Neural cell (in vitro differentiated cells): ENCODE results near the gene EDARADD. TPM values are rescaled to one million over a fixed set of nuclear protein-coding genes. Genes with fewer than 3 reads are reported as not detected.

Experiments
- H2AFZ ChIP-seq: fragments of 200-600, 300-800 bp; sonication (generic), shearing (Covaris generic); 2 replicates; pipeline ENCODE4 v1.6.0; 2014; ENCODE audit warnings: low read depth, mild to moderate bottlenecking, antibody characterized with exemption, low read length, moderate library complexity
- H3F3A ChIP-seq: fragments of 200-600 bp; shearing (Covaris generic); 2 replicates; pipeline ENCODE4 v1.6.1; 2016; ENCODE audit warnings: mild to moderate bottlenecking, moderate library complexity, mixed read lengths, antibody characterized with exemption, low read length; ENCODE audit not compliant: insufficient read depth, poor library complexity, severe bottlenecking
- H3K27ac ChIP-seq: fragments of 200-600, 300-800 bp; sonication (generic), shearing (Covaris generic); 2 replicates; pipeline ENCODE4 v1.5.1; 2014; ENCODE audit warnings: mild to moderate bottlenecking, low read length, moderate library complexity
- H3K27me3 ChIP-seq: fragments of 300-800, 200-600 bp; sonication (generic), shearing (Covaris generic); 2 replicates; pipeline ENCODE4 v1.6.0; 2014; ENCODE audit warnings: mild to moderate bottlenecking, low read depth, low read length, moderate library complexity; ENCODE audit not compliant: insufficient read depth
- H3K36me3 ChIP-seq: fragments of 300-800, 200-600 bp; sonication (generic), shearing (Covaris generic); 2 replicates; pipeline ENCODE4 v1.5.1; 2014; ENCODE audit warnings: mild to moderate bottlenecking, antibody characterized with exemption, low read length, moderate library complexity; ENCODE audit not compliant: insufficient read depth
- H3K4me2 ChIP-seq: fragments of 300-800, 200-600 bp; sonication (generic), shearing (Covaris generic); 2 replicates; pipeline ENCODE4 v1.6.0; 2014; ENCODE audit warnings: mild to moderate bottlenecking, low read length
- H3K4me3 ChIP-seq: fragments of 300-800, 200-600 bp; sonication (generic), shearing (Covaris generic); 2 replicates; pipeline ENCODE4 v1.5.1; 2014; ENCODE audit warnings: mild to moderate bottlenecking, low read length, moderate library complexity
- H3K79me2 ChIP-seq: fragments of 200-600 bp; shearing (Covaris generic); replicated peaks from 2 replicates; pipeline ENCODE4 v1.6.0; 2014; ENCODE audit warnings: mild to moderate bottlenecking, low read length, moderate library complexity; ENCODE audit not compliant: insufficient read depth
- H3K9ac ChIP-seq: fragments of 300-800, 200-600 bp; sonication (generic), shearing (Covaris generic); 2 replicates; pipeline ENCODE4 v1.6.1; 2016; ENCODE audit warnings: mild to moderate bottlenecking, low read length, mixed read lengths
- H3K9me2 ChIP-seq: fragments of 200-600 bp; shearing (Covaris generic); 2 replicates; pipeline ENCODE4 v1.6.1; 2016; ENCODE audit warnings: mild to moderate bottlenecking, low read length, mixed read lengths; ENCODE audit not compliant: insufficient read depth
- H3K9me3 ChIP-seq: fragments of 200-600, 300-800 bp; sonication (generic), shearing (Covaris generic); 2 replicates; pipeline ENCODE4 v1.6.1; 2016; ENCODE audit warnings: mild to moderate bottlenecking, mixed run types, low read length, moderate library complexity, mixed read lengths
- H4K20me1 ChIP-seq: fragments of 200-600 bp; shearing (Covaris generic); 2 replicates; pipeline ENCODE4 v1.6.1; 2016; ENCODE audit warnings: mild to moderate bottlenecking, mixed run types; ENCODE audit not compliant: insufficient read depth
- CTCF ChIP-seq: fragments of 450-650 bp; IDR thresholded peaks from 2 replicates; pipeline ENCODE4 v1.5.1; 2014; ENCODE audit warnings: antibody characterized with exemption, mild to moderate bottlenecking, moderate library complexity; ENCODE audit not compliant: poor library complexity, severe bottlenecking
- EP300 ChIP-seq: fragments of 450-650 bp; conservative IDR thresholded peaks from 2 replicates; pipeline ENCODE4 v1.6.1; 2014; ENCODE audit warnings: antibody characterized with exemption, mild to moderate bottlenecking, moderate library complexity; ENCODE audit not compliant: poor library complexity, severe bottlenecking
- EZH2 ChIP-seq: fragments of 200-600, 300-800 bp; shearing (Covaris generic), sonication (generic); IDR thresholded peaks from 2 replicates; pipeline ENCODE4 v1.6.1; 2014; ENCODE audit warnings: antibody characterized with exemption, low read length, borderline replicate concordance, mild to moderate bottlenecking; ENCODE audit not compliant: insufficient read depth, poor library complexity, severe bottlenecking
- MXI1 ChIP-seq: fragments of 450-650 bp; conservative IDR thresholded peaks from 2 replicates; pipeline ENCODE4 v1.6.1; 2014; ENCODE audit warnings: antibody characterized with exemption, mild to moderate bottlenecking; ENCODE audit not compliant: poor library complexity, severe bottlenecking
- POLR2AphosphoS5 ChIP-seq: IDR thresholded peaks from 2 replicates; pipeline ENCODE4 v1.6.1; 2012
- RAD21 ChIP-seq: fragments of 450-650 bp; conservative IDR thresholded peaks from 2 replicates; pipeline ENCODE4 v1.6.1; 2014; ENCODE audit warnings: antibody characterized with exemption, mild to moderate bottlenecking, moderate library complexity
- REST ChIP-seq: IDR thresholded peaks from 2 replicates; pipeline ENCODE4 v1.6.1; 2012; ENCODE audit warnings: borderline replicate concordance
- SMC3 ChIP-seq: fragments of 450-650 bp; conservative IDR thresholded peaks from 2 replicates; pipeline ENCODE4 v1.6.1; 2014; ENCODE audit warnings: antibody characterized with exemption, mild to moderate bottlenecking, moderate library complexity; ENCODE audit not compliant: poor library complexity
- TAF1 ChIP-seq: IDR thresholded peaks from 2 replicates; pipeline ENCODE4 v1.6.1; 2012; ENCODE audit warnings: low read depth
- polyA plus RNA-seq: library from polyadenylated mRNA; depleted of rRNA; stranded (reverse); fragments of >200 nt; gene quantifications from 2 replicates; pipeline ENCODE4 v1.2.3, GENCODE V29; 2014

Gene EDARADD
- polyA plus RNA-seq, 1 donor from 2014 or later, result 0.17 TPM

GRCh38 chr1:236403905-236404696, 10.0 kb downstream of the EDARADD start:
- H3K9me2 ChIP-seq, result no peaks in the 10 kb centered on the region
- H2AFZ ChIP-seq, result no peak overlapping the region
- no peaks in the 10 kb centered on the region for H3K36me3 ChIP-seq
- no peak overlapping the region for H3K4me2 ChIP-seq
- H3K27me3 ChIP-seq, result no peaks in the 10 kb centered on the region
- no peaks in the 10 kb centered on the region for H3F3A ChIP-seq
- TF ChIP-seq CTCF, result no peak
- no peak for TF ChIP-seq EP300
- no peak for TF ChIP-seq RAD21
- TF ChIP-seq TAF1, result no peak
- no peak for TF ChIP-seq MXI1
- TF ChIP-seq POLR2AphosphoS5, result no peak
- no peak for TF ChIP-seq REST
- no peak overlapping the region for H3K27ac ChIP-seq
- H3K9ac ChIP-seq, result no peak overlapping the region
- no peaks in the 10 kb centered on the region for H4K20me1 ChIP-seq
- no peaks in the 10 kb centered on the region for H3K9me3 ChIP-seq
- H3K4me3 ChIP-seq, result no peak overlapping the region
- no peaks in the 10 kb centered on the region for H3K79me2 ChIP-seq

GRCh38 chr1:236407059-236407458, 13.0 kb downstream of the EDARADD start:
- H3K36me3 ChIP-seq, result no peaks in the 10 kb centered on the region
- no peak overlapping the region for H3K4me3 ChIP-seq
- no peaks in the 10 kb centered on the region for H3F3A ChIP-seq
- H3K9ac ChIP-seq, result no peak overlapping the region
- H4K20me1 ChIP-seq, result no peaks in the 10 kb centered on the region
- H3K4me2 ChIP-seq, result no peak overlapping the region
- no peaks in the 10 kb centered on the region for H3K27me3 ChIP-seq
- H3K79me2 ChIP-seq, result no peaks in the 10 kb centered on the region
- H3K9me3 ChIP-seq, result no peaks in the 10 kb centered on the region
- H3K9me2 ChIP-seq, result no peaks in the 10 kb centered on the region
- TF ChIP-seq CTCF, result no peak
- TF ChIP-seq EZH2, result no peak
- TF ChIP-seq SMC3, result no peak
- no peak for TF ChIP-seq RAD21
- TF ChIP-seq REST, result no peak
- no peak for TF ChIP-seq MXI1
- no peak for TF ChIP-seq TAF1
- no peak for TF ChIP-seq EP300
- no peak for TF ChIP-seq POLR2AphosphoS5
- no peak overlapping the region for H3K27ac ChIP-seq
- no peak overlapping the region for H2AFZ ChIP-seq
